Activated CD4-positive, alpha-beta T cell treated with anti-CD3 and anti-CD28 coated beads for 24 hours (primary cell): Measurements from ENCODE around the gene PHKA2.
A peak's percentile ranks its signal among the peaks of the same experiment; 100 is the strongest.

Experiments used
- DNase-seq, 2 donors: peaks; one replicate each; pipeline ENCODE4 v3.0.0-alpha.2; 2020; ENCODE audit warnings: low read depth in 2 of 2

PHKA2 gene

DNA sequence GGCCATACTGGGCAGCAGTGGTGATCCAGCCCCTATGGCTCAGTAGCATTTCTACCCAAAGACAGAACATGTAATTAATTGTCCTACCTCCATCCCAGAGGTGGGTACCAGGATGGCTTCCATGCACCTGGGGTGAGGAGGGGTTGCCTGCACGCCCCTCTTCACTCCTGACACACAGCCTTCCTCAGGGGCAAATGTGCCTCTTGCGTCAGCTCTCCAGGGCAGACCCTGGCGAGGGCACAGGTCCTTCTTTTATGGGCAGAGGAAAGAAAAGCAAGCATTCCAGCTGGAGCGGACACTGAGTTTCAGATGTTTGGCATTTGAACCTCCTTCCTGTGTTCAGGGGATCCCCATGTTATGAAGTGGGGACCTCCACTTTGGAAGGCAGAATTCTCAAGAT lies 95.6 kb downstream of the PHKA2 start:
- DNase-seq, result no peak

DNA sequence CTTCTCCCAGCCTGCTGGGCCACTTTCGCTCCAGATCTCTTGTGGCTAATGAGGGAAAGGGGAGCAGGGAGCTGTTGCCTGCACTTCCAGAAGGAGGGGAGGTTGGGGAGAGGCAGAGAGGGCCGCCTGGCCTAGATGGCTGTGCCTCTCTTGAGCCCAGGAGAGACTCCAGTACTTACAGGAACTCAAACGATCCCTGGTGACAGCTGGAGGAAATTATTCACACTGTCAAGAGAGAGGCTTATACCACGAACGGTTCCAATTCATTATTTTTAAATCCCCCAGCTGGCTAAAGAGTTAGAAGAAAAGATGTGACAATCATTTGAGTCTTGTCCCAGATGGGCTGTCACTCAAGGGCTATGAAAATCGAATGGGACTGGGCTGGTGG lies 96.1 kb downstream of the PHKA2 start:
- no peak for DNase-seq

DNA sequence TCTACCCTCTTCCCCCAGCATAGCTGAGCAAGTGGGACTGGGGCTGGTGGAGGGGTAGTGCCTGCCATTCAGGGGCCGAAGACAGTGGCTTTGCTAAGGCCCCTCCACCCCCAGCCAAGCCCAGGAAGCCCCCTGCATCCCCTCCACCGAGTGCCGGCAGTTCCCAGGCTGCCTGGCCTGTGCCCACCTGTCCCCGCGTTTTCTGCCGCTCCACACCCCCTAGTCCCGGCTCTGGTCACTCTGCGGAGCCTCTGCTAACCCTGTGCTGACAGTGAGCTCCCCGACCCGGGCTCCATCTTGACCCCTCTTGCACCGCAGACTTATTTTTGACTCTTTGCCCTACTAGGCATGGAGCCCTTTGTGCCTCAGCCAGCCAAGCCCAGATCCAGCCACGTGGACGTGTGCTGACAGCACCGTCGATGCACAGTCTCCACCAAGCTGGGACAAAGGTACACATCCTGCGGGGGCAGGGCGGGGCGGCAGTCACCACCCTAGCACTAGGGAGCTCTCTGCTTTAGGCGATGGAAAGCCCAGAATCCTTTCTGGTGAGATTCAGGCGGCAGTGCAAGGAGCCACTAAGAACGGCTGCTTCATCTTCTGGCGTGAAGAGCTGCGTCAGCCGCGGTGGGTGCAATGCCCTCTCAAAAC lies 96.6 kb downstream of the PHKA2 start:
- no peak for DNase-seq

DNA sequence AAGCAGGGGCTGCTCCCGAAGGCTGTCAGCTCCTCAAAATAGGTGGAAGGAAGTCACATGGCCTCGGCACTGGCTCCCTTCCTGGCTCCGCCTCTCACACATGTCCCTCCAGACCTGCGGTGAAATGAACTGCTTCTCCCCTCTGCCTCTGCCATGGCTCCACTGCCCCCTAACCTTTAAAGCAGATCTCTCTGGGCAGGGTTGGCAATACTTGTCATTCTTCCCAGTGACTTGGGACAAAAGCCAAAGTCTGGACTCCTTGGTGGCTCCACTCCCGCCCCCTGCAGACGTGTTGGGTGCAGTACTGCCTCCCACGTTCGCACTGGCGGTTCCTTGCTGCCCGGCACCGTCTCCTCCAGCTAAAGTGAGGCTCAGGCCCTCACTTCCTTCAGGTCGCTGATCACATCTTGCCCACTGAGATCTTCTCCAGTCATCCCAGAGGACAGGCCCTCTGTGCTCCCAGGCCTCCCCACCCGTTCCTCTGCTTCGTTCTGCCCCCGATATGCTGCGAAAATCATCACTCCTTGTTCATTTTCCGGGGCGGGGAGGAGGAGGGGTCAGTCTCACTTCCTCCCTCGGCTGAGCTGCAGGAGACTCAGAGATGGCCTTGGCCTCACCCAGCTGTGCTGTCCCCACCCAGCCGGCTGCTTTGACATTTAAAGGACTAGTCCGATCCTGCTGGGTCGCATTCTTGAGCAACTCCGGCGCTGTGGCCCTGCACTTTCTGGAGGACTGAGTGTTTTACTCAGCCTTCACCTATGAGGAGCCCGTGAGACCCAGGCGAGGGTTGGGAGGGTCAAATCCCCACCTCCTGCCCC lies 97.4 kb downstream of the PHKA2 start:
- peak in 1 of 2 donors; percentile 31 for DNase-seq

DNA sequence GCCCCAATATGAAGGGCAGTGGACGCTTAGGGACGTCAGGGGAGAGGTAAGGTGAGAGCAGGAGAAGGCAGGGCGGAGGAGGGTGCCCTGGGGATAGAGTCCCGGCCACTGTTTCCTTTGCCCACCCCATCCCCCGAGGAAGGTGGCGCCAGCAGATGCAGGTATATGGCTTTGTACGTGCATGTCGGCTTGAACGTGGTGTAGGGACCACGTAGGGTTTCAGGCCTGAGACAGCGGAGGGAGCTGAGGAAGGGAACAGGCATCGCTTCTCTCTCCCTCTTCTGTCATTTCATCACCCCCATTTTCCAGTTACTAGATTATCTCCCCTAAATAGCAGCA lies 97.9 kb downstream of the PHKA2 start:
- no peak for DNase-seq

DNA sequence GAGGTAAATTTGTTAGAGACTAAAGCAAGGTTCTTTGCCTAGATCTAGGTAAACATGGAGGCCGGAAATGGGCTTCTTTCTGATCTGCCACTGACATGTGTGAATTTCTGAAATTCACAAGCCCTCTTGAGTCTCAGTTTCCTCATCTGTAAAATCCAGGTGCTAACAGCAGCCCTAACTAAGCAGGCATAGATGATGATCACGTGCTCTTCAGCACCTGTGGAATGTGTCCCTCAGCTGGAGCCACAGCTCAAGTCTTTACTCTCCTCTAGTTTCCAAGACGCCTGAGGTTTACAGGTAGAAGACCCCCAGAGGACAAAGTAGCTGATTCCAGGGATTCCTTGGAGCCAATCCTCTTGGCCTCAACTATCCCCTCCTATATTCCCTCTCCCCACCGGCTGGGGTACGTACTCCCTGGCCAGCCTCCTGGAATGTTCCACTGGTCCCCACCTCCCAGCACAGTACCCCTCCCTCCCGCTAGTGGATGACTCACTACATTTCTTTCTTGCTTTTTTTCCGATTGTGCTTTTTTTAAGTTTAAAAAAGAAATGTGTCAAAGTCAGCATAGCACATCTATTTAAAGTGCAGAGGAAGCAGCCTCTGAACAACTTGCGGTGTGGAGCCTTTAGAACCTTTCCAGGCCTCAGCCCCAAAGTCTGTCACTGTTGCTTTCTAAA lies 98.4 kb downstream of the PHKA2 start:
- DNase-seq, result no peak

DNA sequence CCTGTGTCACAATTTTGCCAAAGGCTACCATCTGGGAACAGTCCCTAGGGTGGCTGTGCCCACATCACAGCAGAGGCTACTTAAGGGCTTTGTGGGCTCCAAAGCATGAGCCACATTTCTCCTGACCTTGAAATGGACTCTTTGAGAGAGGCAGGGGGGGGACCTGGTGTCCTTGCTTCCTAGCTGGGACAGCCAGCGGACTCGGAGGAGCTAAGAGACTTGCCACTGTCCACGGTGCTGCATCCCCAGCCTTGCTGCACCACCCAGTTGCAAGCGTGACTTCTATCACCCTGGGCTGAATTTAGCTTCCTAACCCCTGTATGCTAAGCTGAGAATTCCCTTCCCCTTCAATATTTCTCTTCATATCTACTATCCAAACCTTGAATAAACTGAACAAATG lies 99.0 kb downstream of the PHKA2 start:
- no peak for DNase-seq

DNA sequence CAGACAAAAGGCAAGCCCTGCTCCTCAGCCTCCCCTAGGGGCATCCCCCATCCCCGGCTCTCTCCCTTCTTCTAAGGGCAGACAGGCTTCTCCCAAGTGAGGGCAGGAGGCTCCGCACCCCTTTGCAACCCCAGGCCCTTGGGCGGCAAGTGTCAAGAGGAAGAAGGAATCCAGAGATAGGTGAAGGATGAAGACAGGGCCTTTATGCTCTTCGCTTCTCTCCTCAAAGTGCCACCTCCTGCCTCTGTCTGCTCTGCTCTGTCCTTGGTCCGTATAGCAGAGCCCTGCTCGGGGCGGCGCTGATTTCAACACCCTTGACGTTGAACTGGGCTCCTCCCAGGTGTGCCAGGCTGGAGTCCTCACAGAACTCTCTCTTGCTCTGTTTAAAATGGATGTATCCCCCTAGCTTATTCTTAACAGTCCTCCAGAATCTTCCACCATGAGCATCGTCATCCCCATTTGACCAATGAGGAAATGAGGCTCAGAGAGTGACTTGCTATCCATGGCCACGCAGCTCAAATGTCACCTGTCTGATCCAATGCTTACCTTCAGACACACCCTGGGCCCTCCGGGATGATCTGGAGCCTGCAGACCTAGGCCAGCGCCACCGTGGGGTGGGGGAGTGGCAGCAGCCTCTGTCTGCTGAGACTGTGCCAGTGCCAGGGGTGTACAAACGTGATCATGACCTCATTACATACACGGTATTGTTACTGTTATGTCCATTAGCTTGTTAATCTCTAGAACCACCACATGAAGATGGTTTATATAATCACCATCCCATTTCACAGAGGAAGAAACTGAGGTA lies 99.8 kb downstream of the PHKA2 start:
- DNase-seq, result no peak

DNA sequence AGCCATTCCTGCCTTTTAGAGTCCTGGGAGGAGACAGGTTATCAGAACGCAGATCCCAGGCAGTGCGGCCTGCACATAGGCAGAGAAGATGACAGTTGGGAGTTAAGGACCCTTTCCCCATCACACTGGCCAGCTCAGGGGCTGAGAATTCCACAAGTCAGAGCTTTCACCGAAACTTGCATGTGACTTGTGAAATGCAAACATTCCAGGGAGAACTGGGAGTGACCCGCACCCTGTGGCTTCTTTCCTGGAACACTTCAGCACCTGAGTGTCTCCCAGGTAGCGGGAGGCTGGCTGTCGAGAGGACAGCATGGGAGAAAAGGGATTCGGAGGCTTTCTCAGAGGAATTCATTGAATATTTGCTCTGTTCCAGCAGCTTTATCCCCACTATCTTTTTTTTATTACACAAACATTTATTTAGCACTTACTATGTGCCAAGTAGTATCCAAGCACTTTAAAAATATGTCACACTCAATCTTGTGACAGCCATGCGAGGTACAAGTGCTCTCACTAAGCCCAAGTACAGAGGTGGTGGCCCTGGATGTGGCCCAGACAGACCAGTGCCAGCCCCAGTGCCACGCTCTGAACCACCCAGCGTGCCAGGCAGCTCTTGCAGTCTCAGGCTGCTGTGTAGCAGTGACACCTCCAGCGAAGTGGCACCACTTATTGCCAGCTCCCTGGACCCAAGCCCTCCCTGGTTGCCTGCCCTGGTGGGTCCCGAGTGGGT lies 100.5 kb downstream of the PHKA2 start:
- DNase-seq, result no peak

DNA sequence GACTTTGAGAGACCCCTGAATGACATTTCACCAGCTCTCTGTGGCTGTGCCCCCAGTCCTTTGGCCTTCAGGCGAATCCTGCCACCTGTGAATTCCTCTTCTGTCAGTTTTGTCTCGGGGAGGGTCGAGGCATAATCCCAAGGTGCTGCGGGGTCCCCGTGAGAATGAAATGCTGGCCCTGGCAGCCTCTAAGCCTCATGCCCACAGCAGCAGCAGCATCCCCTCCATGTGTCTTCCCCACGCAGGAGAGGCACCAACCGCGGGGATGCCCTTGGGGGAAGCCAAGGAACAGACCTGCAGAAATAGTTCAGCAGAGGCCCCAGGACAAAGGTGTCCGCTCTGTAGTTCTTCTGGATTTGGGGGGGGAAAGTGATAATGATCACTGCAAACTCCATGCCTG lies 104.8 kb downstream of the PHKA2 start:
- no peak for DNase-seq

DNA sequence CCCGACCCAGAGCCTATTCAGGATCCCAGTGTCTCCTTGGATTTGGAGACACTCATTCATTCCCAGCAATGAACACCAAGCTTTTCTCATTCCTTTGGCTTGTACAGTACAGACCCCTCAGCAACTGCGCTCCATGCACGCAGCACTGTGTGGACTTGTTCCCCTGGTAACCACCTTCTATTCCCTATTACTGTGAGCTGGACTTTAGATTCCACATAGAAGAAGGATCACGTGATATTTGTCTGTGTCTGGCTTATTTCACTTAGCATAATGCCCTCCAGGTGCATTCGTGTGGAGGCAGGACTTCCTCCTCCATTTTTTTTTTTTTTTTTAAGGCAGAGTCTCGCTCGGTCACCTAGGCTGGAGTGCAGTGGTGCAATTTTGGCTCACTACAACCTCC lies 106.4 kb downstream of the PHKA2 start:
- DNase-seq, result no peak

DNA sequence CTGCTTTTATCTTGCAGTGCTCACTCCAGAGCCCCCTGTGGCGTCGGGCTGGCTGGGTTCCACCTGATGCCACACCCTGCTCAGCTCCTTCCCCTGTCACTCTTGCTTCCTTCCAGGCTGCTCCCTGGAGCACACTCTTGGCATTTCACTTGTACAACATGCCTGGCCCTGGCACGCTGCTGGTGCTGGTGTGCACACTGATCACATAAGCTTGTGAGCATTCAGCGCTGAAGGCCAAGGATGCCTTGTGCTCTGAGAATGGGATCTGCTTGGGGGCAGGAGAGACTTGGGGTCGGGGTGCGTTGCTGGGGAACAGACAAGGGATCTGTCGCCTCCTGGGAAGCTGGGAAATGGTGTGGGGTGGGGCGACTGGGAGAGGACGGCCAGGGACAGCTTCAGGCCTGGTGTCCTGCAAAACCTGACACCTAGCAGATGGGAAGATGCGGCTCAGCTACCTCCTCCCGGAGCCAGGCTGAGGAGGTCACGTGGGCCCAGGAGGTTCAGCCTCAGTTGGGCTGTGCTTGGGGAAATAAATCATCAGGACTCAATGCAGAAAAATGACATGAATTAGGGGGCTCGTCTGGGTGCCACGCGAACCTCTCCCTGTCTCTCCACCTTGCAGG lies 108.5 kb downstream of the PHKA2 start:
- no peak for DNase-seq

DNA sequence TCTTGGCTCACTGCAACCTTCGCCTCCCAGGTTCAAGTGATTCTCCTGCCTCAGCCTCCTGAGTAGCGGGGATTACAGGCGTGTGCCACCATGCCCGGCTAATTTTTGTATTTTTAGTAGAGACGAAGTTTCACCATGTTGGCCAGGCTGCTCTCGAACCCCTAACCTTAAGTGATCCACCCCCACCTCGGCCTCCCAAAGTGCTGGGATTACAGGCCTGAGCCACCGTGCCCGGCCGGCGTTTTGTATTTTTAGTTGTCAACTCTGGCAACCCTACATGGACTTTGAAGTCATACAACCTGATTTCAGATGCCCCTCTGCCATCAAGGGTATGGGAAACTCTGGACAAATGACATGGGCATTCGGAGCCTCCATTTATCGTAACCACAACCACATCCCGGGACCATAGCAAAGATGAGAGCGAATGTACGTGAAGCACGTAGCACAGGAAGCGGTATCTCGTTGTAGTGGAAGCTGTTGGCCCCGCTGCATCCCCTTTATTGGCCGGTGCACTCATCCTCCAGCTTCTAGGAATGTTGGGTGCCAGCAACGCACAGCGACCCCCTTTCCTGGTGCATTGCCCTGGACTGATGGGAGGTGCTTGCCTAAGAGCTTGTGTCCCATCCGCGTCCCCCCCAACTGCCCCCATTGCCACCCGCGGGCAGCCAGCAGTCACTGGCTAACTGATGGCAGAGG lies 109.2 kb downstream of the PHKA2 start:
- no peak for DNase-seq

DNA sequence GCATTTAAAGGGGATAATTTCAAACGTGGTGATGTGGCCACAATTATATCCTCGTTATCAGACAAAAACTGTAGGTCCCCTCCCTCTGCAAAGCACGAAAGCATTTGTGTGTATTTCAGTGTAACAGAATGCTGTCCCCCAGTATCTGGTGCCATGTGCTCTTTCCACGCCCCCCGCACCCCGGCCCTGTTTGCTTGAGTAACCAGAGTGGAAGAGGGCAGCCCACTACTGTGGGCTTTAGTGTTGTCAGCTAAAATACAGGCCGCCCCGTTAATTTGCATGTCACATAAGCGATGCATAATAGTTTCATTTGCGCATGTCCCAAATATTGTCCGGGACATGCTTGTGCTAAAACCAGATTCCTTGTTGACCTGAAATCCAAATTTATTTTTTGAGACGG lies 110.1 kb downstream of the PHKA2 start:
- no peak for DNase-seq

DNA sequence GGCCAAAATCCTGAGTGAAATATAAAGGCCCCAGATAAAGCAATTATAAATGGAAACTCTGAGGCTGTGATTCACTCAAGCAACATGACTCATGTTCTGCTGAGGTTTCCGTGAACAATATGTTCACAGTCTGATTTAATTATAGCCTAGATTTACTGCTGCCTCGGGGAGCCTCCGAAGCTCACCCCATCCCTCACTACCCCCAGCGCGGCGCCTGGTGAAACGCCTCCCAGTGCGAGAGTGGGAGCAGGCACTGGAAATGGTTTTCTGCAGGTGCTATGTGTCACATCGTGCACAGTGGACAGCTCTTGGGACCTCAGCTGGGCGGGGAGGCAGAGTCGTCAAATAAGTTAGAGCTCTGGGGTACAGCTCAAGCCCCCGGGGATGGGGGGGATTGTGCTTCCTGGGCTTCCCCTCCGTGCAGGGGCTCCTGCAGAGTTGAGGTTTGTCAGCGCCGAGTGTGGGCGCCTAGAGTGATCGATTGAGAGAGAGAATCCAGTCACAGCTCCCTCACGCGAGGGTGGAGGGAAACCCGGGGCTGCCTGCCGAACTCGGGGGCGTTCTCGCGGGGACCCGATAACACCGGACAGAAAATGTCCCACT lies 110.6 kb downstream of the PHKA2 start:
- no peak for DNase-seq

DNA sequence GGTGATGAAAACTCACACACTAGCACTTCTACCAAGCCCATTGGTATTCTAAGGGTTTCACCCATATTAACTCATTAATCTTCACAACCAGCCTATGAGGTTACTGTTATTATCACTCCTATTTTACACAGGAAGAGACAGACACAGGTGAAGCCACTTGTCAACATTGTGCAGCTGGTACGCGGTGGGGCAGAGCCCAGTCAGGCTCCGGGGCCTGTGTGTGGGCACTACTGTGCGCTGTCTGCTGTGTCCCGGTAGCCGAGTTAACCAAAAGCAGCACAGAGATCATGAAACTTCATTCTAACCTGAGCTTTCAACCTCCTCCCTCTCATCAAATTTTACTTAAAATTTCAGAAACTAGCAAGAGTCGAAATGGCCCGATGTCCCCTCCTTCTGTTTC lies 111.3 kb downstream of the PHKA2 start:
- no peak for DNase-seq

DNA sequence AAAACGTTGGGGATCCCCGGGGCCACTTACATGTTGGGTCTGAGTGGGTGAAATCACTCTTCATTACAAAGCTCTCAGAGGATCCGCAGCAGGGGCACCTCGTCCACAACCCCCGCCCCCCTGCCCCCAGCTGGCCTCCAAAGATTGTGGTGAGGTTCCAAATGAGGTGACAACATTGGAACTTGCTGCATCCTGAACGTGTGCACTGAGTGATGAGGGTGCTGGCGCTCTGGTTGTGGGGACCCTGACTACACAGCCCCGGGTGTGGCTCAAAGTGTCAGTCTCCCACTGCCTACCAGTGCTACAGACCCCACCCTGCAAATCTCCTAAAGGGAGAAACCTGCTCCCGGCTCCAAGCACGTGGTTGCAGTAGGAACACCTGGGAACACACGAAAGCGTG lies 111.9 kb downstream of the PHKA2 start:
- DNase-seq, result no peak

DNA sequence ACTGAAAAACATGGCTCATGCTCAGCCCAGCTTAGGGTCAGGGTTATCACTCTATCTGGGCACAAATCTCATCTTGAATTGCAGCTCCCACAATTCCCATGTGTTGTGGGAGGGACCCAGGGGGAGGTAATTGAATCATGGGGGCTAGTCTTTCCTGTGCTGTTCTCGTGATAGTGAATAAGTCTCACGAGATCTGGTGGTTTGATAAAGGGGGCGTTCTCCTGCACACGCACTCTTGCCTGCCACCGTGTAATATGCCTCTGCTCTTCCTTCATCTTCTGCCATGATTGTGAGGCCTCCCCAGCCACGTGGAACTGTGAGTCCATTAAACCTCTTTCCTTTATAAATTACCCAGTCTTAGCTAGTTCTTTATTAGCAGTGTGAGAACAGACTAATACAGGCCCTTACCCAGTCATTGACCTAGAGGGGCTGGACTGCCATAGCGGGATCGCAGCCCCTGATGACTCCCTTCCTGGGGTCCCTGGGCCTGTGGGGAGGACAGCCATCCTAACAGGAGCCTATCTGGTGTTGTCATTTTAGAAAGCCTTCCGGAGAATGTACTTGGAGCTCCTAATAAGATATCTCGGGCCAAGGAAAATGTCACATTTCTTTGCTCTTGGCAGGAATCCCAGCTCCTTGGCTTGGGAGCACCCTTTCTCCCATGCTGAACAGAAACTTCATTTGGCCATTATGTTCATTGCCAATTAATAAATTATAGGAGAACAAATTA lies 112.6 kb downstream of the PHKA2 start:
- no peak for DNase-seq

DNA sequence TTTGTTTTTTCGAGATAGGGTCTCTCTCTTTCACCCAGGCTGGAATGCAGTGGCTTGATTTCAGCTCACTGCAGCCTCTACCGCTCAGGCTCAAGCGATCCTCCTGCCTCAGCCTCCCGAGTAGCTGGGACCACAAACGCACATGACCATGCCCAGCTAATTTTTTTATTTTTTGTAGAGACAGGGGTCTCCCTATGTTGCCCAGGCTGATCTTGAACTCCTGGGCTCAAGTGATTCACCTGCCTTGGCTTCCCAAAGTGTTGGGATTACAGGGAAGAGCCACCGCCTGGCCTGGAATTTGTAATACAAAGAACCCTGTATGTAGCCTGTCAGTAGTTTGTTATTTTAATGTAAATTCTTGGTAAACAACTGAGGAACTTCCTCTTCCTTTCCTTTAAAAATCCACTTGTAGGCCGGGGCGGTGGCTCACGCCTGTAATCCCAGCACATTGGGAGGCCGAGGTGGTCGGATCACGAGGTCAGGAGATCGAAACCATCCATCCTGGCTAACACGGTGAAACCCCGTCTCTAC lies 119.5 kb downstream of the PHKA2 start:
- DNase-seq, result no peak
